ENCODE measurements around the gene BEND3.

- TF ChIP-seq, protein P1, sequence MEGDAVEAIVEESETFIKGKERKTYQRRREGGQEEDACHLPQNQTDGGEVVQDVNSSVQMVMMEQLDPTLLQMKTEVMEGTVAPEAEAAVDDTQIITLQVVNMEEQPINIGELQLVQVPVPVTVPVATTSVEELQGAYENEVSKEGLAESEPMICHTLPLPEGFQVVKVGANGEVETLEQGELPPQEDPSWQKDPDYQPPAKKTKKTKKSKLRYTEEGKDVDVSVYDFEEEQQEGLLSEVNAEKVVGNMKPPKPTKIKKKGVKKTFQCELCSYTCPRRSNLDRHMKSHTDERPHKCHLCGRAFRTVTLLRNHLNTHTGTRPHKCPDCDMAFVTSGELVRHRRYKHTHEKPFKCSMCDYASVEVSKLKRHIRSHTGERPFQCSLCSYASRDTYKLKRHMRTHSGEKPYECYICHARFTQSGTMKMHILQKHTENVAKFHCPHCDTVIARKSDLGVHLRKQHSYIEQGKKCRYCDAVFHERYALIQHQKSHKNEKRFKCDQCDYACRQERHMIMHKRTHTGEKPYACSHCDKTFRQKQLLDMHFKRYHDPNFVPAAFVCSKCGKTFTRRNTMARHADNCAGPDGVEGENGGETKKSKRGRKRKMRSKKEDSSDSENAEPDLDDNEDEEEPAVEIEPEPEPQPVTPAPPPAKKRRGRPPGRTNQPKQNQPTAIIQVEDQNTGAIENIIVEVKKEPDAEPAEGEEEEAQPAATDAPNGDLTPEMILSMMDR (conservative IDR thresholded peaks at IDR 0.05 in 1 of 2, IDR thresholded peaks at IDR 0.05 in 1 of 2; ENCODE audit: extremely low read depth in 1 of 2, insufficient read depth in 1 of 2, low read depth in 1 of 2, low read length in 2 of 2): no peak
- no peak for TF ChIP-seq EZH2 (IDR thresholded peaks at IDR 0.05; ENCODE audit: borderline replicate concordance, low read length)
Measured at GRCh38 chr6:107144666-107145065, 29.4 kb upstream of the BEND3 start.

All from mammary epithelial cell (primary cell).